ENCODE data around the gene LGALS3BP. TPM values are rescaled to one million over a fixed set of nuclear protein-coding genes. Genes with fewer than 3 reads are reported as not detected.

LGALS3BP gene
- total RNA-seq, 1 experiment from 2014 or later: 389 TPM

- Histone ChIP-seq H3K4me3 (replicated peaks in 1 of 2; ENCODE audit: low read depth in 1 of 2, low read length in 2 of 2) (no peak overlapping the region), H3K9me2 (ENCODE audit: insufficient read depth) (no peaks in the 10 kb centered on the region), H3K79me2 (ENCODE audit: insufficient read depth, low read length) (no peaks in the 10 kb centered on the region), H4K20me1 (ENCODE audit: insufficient read depth) (no peaks in the 10 kb centered on the region), H3K4me2 (ENCODE audit: low read length) (no peak overlapping the region), H3K9me3 (ENCODE audit: control insufficient read depth in 1 of 2, insufficient read depth in 1 of 2, low read depth in 1 of 2, low read length in 2 of 2) (peaks cover 0 to 5% of the 10 kb centered on the region in 2 experiments; a peak in 1 of 4 replicates), H3K27ac (ENCODE audit: low read depth, low read length) (no peak overlapping the region), H2AFZ (ENCODE audit: low read depth, low read length, poor library complexity, severe bottlenecking) (no peak overlapping the region), H3K4me1 (ENCODE audit: control insufficient read depth in 1 of 2, insufficient read depth in 2 of 2, low read length in 2 of 2) (peaks cover 0 to 17% of the 10 kb centered on the region in 2 experiments; a peak in 2 of 4 replicates), H3K27me3 (ENCODE audit: insufficient read depth, low read length) (no peaks in the 10 kb centered on the region), H3K9ac (ENCODE audit: low read length) (no peak overlapping the region), H3K36me3 (ENCODE audit: control insufficient read depth in 1 of 2, insufficient read depth in 2 of 2, low read length in 2 of 2) (no peaks in the 10 kb centered on the region)
- DNase-seq (ENCODE audit: low read depth, low spot score) (no peak), ATAC-seq (peak; percentile 10; the same call in 1 of the 2 replicates)
- RAD21 ChIA-PET (ENCODE audit: low non-redundant PET in 1 of 2, low total read pairs in 2 of 2, uncharacterized antibody in 2 of 2, unreplicated experiment in 2 of 2): no interaction called here
- intact Hi-C loops (cut with micrococcal nuclease): loop anchor here (1.0 kb wide), 3 partner anchors 23 to 372 kb away; no protein-coding TSS in a partner anchor
- CTCF ChIA-PET: interaction anchor here (0.7 to 1.3 kb wide), 3 partner anchors 9 to 23 kb away, joined by 3 to 5 read pairs (median 3); no protein-coding TSS in a partner anchor
- POLR2A ChIA-PET: interaction anchor here (0.7 kb wide), 1 partner anchor 593 kb away, joined by 3 read pairs; no protein-coding TSS in a partner anchor
- TF ChIP-seq SIN3A (IDR thresholded peaks at IDR 0.05; ENCODE audit: low read depth) (no peak), POLR2A (IDR thresholded peaks at IDR 0.05; ENCODE audit: borderline replicate concordance, extremely low read depth, insufficient read depth, insufficient read length) (no peak), POLR2AphosphoS5 (IDR thresholded peaks at IDR 0.05; ENCODE audit: low read depth, low read length) (no peak), CBX3 (IDR thresholded peaks at IDR 0.05; ENCODE audit: low read depth) (no peak), EZH2phosphoT487 (IDR thresholded peaks at IDR 0.05; ENCODE audit: borderline replicate concordance) (no peak), CTCF (IDR thresholded peaks at IDR 0.05 in 2 of 3, conservative IDR thresholded peaks at IDR 0.05 in 1 of 3; ENCODE audit: borderline replicate concordance in 1 of 3, insufficient read depth in 1 of 3, low read depth in 2 of 3, low read length in 2 of 3) (no peak), ZFX (IDR thresholded peaks at IDR 0.05) (no peak), EGR1 (IDR thresholded peaks at IDR 0.05; ENCODE audit: low read depth) (no peak), EZH2 (IDR thresholded peaks at IDR 0.05) (no peak), SRF (IDR thresholded peaks at IDR 0.05; ENCODE audit: low read depth) (no peak), CEBPB (IDR thresholded peaks at IDR 0.05; ENCODE audit: low read depth) (no peak), MAX (IDR thresholded peaks at IDR 0.05) (no peak), RAD21 (IDR thresholded peaks at IDR 0.05; ENCODE audit: low read depth) (no peak), ZNF274 (IDR thresholded peaks at IDR 0.05; ENCODE audit: low read depth, low read length) (no peak), SP1 (IDR thresholded peaks at IDR 0.05; ENCODE audit: low read depth) (no peak), REST (IDR thresholded peaks at IDR 0.05; ENCODE audit: low read depth) (no peak), TCF7L2 (IDR thresholded peaks at IDR 0.05; ENCODE audit: borderline replicate concordance, extremely low read depth, insufficient read depth, insufficient read length) (no peak), ELF1 (IDR thresholded peaks at IDR 0.05; ENCODE audit: borderline replicate concordance, low read depth) (no peak), FOSL1 (IDR thresholded peaks at IDR 0.05; ENCODE audit: low read depth) (no peak), ZBTB33 (IDR thresholded peaks at IDR 0.05; ENCODE audit: extremely low read depth, insufficient replicate concordance, low read length) (no peak)
- no TSS peak for BruUV-seq (replicated peaks)
Observed at GRCh38 chr17:79019261-79019631, 39.5 kb upstream of the LGALS3BP start.
